SHP77 (cell line): ENCODE data around the gene MEDAG.

Experiments used
- DNase-seq, 2 experiments: peaks; one replicate each; lab custom pipeline; 2025; lab: John Stamatoyannopoulos, UW

The MEDAG gene

DNA sequence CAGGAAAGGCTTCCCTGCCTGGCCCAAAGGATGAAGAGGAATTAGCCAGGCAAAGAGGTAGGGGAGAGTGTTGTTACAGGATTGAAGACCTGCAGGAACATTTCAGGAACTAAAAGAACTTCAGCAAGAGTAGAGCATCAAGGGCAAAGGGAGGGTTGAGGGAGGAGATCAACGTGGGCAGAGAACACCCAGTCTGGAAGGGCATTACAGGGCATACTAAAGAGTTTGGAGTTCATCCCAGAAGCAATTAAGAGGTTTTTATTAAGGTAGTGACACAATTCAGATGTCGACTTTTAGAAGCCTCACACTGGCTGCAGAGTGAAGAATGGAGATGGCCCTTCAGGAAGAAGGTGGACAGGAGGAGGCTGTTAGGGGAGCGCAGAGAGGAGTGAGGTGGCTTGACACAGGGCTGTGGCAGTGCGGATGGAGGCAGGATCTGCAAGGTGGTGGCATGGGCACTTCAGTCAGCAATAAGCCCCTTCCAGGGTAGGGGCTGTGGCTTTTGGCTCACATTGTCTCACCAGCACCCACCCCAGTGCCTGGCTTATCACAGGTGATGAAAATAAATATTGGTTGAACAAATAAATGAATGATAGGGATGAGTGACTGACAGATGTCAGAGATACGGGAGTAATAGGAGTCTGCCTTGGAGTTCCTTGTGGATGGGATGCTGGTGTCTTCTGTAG lies 51.3 kb downstream of the MEDAG start:
- DNase-seq = no peak

DNA sequence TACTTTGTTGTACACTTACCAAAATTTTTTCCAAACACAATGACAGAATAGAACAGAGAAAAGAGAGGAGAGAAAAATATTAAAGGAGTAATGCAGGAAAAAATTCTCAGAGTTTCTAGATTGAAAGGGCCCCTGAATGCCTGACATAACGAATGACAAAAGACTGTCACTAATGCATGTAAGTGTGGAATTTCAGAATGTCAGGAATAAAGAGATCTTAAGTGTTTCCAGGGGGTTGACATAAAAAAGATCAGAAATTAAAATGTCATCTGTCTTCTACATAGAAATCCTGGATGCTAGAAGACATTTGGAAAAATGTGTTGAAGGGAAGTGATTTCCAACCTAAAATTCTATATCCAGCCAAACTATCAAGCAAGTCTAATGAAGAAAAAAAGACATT lies 53.6 kb downstream of the MEDAG start:
- DNase-seq = no peak

DNA sequence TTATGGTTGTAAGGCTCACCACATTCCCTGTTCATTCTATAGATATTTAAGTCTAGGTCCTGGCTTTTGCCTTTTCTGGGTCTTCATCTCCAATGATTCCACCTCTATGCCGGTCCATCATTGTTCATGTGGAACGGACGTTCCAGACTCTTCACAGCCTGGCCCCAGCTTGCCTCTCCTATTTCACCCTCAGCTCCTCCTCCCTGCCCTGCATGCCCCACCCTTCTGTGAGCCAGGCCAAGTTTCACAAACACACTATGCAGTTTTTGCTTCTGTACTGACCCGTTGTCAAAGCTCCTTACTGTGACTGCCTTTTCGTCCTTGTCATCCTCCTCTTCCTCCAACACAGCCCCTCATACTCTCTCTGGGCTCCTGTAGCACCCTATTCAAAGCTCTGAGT lies 57.7 kb downstream of the MEDAG start:
- no peak for DNase-seq

DNA sequence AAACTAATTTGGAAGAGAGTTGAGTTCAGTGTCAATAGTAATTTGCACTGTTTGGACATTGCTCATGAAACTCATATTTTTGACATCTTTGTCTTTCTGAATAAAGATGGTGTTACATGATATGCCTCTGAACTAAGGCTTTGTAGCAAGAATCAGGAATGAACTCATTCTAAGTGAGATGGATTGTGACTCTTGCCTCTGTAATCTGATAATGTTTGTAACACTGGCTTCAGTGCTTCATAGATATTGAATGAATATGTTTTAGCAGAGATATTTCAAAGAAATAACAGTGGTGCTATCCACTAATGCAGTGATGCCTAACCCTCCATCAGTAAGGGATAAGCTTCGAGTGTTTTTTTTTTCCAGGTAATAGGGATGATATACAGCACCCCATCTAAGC lies 59.3 kb downstream of the MEDAG start:
- DNase-seq = no peak

DNA sequence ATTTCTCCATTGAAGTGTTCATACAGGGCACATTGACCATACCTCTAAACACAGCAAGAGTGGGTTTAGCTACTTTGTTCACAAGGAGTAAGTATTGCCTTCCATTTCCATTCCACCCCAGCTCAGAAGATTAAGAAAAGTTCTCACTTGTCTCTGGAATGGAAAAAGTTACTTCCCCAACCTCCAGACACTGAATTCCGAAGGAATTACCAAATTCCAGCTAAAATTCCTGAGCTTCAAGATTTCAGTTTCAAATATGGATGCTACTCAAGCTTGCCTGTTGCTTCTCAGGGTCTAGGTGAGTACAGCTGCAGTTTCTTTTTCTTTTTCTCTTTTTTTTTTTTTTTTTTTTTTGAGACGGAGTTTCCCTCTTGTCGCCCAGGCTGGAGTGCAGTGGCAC lies 60.0 kb downstream of the MEDAG start:
- no peak for DNase-seq

DNA sequence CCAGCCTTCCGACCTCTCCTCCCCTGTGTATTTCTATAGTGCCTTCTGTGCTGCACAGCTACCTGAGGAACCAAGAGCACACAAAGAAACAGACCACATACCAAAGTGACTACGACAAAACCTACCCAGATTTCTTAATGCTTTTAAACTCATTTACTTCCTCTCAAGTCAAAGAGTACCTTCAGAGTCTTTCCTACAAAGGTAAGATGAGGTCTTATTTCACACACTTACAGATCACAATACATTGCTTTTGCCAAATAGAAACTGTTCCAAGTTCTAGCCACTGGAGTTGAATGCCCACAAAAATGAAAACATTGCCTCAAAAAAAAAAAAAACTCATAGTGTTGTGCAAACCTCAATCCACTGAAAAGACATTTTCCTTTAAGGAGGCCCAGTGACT lies 62.8 kb downstream of the MEDAG start:
- no peak for DNase-seq

DNA sequence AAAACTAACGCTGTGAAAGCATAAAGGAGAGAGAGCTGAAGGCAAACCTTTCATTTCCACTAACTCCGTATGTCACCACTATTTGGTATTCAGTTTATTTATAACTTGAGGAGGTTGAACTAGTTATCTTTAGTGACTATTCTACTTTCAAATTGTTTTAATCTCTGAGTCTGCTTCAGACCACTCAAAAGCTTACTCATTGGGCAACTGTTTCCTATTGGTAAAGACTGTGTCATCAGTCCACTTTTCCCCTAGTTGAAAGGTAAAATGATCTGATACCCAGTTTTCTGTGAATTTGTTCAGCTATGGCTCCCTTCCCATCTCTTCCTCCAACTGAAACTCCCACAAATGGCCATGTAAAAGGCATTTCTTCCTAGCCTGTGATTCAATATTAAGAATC lies 65.5 kb downstream of the MEDAG start:
- DNase-seq = no peak

DNA sequence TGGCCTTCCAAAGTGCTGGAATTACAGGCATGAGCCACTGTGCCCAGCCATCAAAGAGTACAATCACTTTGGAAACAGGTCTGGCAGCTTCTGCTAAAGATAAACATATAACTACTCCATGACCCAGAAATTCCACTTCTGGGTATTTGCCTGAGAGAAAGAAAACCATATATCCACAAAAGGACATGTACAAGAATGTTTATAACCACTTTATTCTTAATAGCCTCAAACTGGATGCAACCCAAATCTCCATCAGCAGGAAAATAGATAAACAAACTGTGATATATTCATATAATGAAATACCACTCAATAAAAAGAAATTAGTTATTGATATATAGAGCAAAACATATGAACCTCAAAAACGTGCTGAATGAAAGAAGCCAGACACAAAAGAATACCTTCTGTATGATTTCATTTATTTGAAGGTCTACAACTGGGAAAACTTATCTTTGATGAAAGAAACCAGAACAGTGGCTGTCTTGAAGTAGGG lies 66.9 kb downstream of the MEDAG start:
- DNase-seq = no peak

DNA sequence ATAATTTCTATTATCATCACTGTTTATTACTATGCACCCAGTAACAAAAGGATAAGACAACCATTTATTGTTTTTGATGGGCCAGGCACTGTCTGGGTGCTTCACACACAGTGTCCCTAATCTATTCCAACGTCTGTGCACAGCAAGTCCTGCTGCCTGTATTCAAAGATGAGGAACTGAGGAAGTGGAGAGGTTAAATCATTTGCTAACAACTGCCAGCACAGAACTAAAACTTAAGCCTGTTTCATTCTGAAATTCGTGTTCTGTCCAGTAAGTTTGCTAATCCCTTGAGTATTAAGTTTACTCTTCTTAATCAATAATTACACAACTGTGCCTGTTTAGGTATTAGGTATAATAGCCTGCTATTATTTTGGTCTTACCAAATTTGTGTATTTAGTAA lies 68.3 kb downstream of the MEDAG start:
- DNase-seq = no peak
